Measurements from ENCODE around the gene PLCE1.
A peak's percentile ranks its signal among the peaks of the same experiment; 100 is the strongest.

PLCE1 gene

DNA sequence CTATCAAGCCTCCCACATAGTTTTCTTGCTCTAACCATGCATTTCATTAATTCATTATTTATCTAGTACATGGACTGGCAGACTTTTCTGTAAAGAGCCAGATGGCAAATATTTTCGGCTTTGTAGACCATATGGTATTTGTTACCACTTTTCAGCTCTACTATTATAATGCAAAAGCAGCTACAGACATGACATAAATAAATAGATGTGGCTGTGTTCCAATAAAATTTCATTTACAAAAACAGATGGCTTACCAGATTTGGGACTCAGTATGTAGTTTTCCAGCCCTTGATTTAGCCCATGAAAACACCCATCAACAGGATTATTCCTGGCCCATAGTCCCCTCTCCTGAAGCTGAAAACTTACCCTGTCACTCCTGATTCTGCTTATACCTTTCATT lies 32.1 kb downstream of the PLCE1 start:
- no peak for DNase-seq

DNA sequence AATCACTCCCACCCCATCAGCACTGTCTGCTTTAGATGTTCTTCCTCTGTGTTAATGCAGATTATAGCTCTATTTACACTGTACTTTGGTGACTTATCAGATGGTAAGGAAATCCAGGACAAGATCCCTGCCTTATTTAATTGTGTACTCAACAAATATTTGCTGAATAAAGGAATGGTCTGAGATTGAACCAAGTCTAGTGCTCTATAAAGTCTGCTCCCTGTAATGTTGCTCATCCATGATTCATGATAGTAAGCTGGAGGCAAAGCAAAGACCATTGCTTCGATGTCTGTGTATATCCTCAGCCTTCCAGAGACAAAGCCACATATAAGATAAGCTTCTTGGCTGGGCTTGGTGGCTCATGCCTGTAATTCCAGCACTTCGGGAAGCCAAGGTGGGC lies 33.5 kb downstream of the PLCE1 start:
- no peak for DNase-seq

GRCh38 chr10:94029955-94030354 lies 36.2 kb downstream of the PLCE1 start:
- no peak for DNase-seq

DNA sequence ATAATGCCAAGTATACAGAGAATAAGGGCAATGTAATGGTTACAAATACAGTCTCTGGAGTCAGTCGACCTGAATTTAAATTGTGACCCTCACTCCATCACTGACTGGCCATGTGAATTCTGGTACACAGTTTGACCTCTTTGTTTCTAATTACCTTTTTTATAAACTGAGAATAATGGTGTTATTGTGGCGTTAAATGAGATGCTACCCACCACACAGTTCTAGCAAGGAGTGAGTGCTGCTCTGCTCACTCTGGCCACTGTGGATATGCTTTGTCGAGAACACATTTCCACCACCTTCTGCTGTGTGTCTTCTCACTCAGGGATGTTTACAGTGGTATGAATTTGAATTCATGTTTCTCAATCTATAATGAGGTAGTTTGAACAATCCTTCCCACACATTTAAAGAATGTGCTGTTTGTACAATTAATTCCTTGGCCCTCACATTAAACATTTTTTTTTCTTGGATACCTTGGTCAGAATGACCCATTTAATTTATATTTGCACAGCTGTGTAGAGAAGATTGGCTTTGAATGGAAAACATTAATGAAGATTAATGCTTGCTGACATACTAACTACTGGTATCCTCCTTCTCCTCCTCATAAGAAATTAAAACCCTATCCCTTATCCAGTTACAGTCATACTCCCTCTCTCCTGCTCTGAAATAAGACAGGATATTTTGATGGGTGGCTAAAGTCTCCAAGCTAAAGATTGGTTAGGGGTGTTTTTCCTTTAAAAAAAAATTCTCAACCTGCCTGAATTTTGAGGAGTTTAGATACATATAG lies 42.4 kb downstream of the PLCE1 start:
- no peak for DNase-seq

- DNase-seq: no peak
Measured at GRCh38 chr10:94036766-94037033, 43.0 kb downstream of the PLCE1 start.

DNA sequence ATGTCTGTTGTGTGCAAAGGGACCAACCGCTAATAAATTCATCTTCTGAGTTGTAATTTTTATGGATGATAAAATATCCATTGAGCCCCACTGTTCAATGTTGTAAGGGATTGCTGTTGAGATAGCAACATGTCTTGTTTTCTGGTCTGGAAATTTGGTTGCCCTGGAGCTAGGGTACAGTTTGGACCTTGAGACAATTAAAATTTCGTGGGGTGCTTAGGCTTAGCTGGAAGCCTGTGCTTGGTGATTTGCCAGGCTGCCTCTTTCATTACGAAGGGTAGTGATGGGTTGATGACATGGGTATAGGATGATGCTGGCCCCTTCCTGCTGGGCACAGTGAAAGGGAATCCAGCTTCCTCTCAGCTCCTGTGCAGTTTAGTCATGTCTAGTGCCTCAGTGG lies 43.6 kb downstream of the PLCE1 start:
- DNase-seq: no peak

GRCh38 chr10:94038024-94038423 lies 44.3 kb downstream of the PLCE1 start:
- DNase-seq: no peak

GRCh38 chr10:94041206-94041605 lies 47.5 kb downstream of the PLCE1 start:
- no peak for DNase-seq

DNA sequence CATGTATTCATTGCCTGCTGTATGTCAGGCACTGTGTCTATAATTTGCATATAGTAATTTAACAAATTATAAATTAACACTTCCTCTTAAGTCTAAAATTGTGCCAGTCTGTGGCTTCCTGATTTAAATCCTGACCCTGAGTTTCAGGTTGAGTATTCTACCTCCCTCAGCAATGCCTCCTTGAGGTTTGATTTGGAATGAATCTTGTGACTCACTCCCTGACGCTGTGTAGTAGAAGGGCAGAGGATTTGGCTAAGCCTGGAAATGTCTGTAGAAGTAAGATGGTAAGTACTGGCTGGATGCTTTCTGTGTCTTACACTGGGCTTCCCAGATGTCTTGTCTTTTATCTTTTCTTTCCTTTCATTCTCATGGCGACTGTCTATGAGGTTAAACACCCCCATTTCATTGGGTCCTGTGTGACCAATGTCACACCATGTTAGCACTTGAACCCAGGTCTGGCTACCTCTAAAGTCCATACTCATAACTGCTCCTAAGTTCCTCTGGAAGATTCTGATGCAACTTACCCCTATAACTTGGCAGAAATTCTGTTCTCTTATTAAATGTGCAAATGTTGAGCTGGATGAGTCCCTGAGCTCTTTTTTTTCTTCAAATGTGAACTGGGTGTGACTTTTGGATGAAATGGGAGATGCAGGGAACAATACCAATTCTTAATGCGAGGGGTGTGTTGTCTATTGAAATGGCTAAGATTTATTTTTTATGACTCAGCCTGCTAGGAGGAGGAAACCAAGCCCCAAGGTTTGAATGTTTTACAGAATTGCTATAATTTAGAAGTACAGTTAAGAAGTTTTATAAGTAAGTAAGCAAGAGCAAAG lies 48.5 kb downstream of the PLCE1 start:
- DNase-seq: peak; percentile 15

DNA sequence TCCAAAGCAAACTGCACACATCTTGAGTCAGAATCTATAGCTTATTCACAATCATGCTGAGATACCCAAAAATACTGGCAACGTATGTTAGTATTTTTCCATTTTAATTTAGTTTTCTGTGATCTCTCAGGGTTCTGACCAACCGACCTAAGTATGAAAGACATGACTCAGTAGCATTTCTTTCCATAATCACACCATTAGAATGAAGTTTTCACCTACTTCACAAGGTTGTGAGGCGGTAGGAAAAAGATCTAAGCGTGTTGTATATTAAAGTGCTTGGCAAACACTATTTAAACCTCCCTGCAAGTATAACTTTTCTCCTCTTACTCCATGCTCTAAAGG lies 49.1 kb downstream of the PLCE1 start:
- no peak for DNase-seq

Data from activated CD4-positive, alpha-beta T cell treated with anti-CD3 and anti-CD28 coated beads, Interleukin-2, Interleukin-6, amounts not matched to agents 100 ng/mL and 50 ng/mL, durations not matched to agents 16 hours and 8 hours (primary cell).